AG04449 (cell line): ENCODE measurements around the gene SEMA5A.

Experiments used
- CTCF ChIA-PET: fragments of 350-600 bp; formaldehyde crosslinking; extraction: SDS; loops from one replicate; lab custom pipeline; 2021; ENCODE audit warnings: antibody characterized with exemption; lab: Yijun Ruan, JAX
- POLR2A ChIA-PET: fragments of 400-600, 350-600 bp; formaldehyde crosslinking; extraction: SDS; loops from one replicate; lab custom pipeline; 2020; ENCODE audit warnings: antibody characterized with exemption, inconsistent platforms; lab: Yijun Ruan, JAX
- DNase-seq: peaks from one replicate; pipeline ENCODE4 v3.0.0-alpha.2; 2010; ENCODE audit warnings: low read depth, low spot score
- H3K4me3 ChIP-seq: 2 replicates; pipeline ENCODE4 v1.5.1; 2011; ENCODE audit warnings: low read depth, mild to moderate bottlenecking, control low read depth, low read length
- CTCF ChIP-seq: IDR thresholded peaks from one replicate; pipeline ENCODE4 v1.5.1; 2011; ENCODE audit warnings: mild to moderate bottlenecking, moderate library complexity, low read length, control low read depth, inconsistent platforms; ENCODE audit not compliant: insufficient read depth; ENCODE audit errors: missing control alignments

The SEMA5A gene

GRCh38 chr5:9495121-9495520 lies 50.8 kb downstream of the SEMA5A start:
- ChIA-PET POLR2A (no interaction called here), CTCF (no interaction called here)
- DNase-seq, result no peak
- no peak for TF ChIP-seq CTCF
- no peak overlapping the region for H3K4me3 ChIP-seq

DNA sequence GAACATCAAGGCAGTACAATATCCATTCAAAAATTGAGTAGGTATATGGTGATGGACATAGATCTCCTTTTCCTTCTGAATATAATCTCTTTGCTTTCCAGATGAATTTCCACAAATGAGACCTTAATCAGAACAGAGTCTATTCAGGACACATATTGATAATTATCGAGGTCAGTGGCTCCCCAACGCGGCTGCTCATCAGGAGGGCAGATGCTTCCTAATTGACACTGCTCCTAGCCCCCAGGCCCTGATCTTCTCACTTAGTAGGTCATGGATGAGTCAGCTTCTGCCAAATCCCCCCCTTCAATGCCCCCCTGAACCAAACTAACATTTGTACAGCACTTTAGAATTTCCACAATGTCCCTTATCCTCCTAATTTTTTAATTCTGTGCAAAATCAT lies 51.6 kb downstream of the SEMA5A start:
- CTCF ChIA-PET, result interaction anchor here (1.3 kb wide), 1 partner anchor 10 kb away, joined by 3 read pairs; no protein-coding TSS in a partner anchor
- no peak for TF ChIP-seq CTCF
- no peak for DNase-seq
- no peak overlapping the region for H3K4me3 ChIP-seq
- POLR2A ChIA-PET, result no interaction called here

- DNase-seq, result no peak
- no peak for TF ChIP-seq CTCF
- CTCF ChIA-PET, result interaction anchor here (1.5 kb wide), 1 partner anchor 8 kb away, joined by 4 read pairs; no protein-coding TSS in a partner anchor
- POLR2A ChIA-PET, result no interaction called here
- H3K4me3 ChIP-seq, result no peak overlapping the region
Observed at GRCh38 chr5:9490494-9491097, 55.3 kb downstream of the SEMA5A start.

GRCh38 chr5:9483779-9484178 lies 62.1 kb downstream of the SEMA5A start:
- no peak for DNase-seq
- H3K4me3 ChIP-seq, result no peak overlapping the region
- no peak for TF ChIP-seq CTCF
- CTCF ChIA-PET, result interaction anchor here (1.2 to 1.3 kb wide), 2 partner anchors 60 to 275 kb away, joined by 4 read pairs; no protein-coding TSS in a partner anchor
- POLR2A ChIA-PET, result no interaction called here

DNA sequence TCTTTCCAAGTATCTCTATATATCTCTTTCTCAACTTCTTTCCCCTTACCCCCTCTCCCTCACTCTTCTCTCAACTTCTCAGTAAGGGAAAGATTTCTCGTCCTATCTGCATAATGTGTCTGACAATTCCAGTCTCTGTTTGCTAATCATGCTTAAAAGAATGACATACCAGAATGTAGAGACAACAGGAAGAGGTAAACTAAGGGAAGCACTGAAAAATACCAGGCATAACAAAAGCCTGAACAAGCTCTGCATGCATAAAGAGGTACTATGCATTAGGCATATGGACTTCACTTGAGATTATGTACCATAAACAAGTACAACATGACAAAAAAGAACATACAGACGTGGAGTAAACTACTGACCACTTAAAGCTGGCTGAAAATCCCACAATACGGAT lies 62.6 kb downstream of the SEMA5A start:
- ChIA-PET POLR2A (no interaction called here), CTCF (interaction anchor here (1.2 to 1.3 kb wide), 2 partner anchors 61 to 274 kb away, joined by 4 read pairs; no protein-coding TSS in a partner anchor)
- H3K4me3 ChIP-seq, result no peak overlapping the region; the same call in 1 of the 2 replicates
- no peak for TF ChIP-seq CTCF
- no peak for DNase-seq

DNA sequence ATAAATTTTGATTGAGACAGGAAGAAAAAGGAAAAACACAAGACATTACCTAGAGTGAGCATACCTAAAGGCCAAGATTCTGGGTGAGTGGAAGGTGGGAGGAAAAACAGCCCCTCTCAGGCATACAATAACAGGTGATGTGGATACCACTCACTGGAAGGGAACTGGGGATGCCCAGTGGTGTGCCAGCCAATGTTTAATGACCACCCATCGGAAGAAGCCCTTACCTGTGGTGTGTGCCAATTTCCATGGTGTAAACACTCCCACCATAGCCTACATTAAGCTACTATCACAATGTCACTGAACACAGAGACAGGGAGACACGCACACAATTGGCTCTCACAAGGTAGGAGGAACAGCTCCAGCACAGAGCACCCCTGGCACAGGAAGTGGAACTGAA lies 63.5 kb downstream of the SEMA5A start:
- DNase-seq, result no peak
- H3K4me3 ChIP-seq, result no peak overlapping the region
- TF ChIP-seq CTCF, result no peak
- ChIA-PET CTCF (interaction anchor here (1.0 kb wide), 1 partner anchor 60 kb away, joined by 3 read pairs; no protein-coding TSS in a partner anchor), POLR2A (no interaction called here)
